HepG2 (cell line): ENCODE measurements around the gene INTS1. TPM values are rescaled to one million over a fixed set of nuclear protein-coding genes. Genes with fewer than 3 reads are reported as not detected.
"Not testable (repeated sequence)": the region's sequence is repeated elsewhere in the genome, so short reads cannot be mapped to it uniquely, and the experiment has no call there.

ENCODE experiments used
- ATAC-seq: fragments of 200-7000 bp; cut with Tn5 transposase; 3 replicates; pipeline ENCODE4 v1.9.1; 2020; ENCODE audit warnings: mild to moderate bottlenecking, moderate library complexity
- BruUV-seq: library from RNA; stranded (reverse); fragments of 400-500 nt; replicated peaks from 2 replicates; lab custom pipeline; 2021; lab: Mats Ljungman, UMichigan
- CTCF ChIA-PET: fragments of 300-600 bp; formaldehyde crosslinking; extraction: SDS; loops from one replicate; lab custom pipeline; 2021; ENCODE audit warnings: low total read pairs, inconsistent platforms, low intra/inter-chr PET ratio; lab: Yijun Ruan, JAX
- POLR2A ChIA-PET: fragments of 350-600 bp; sonication (Branson Sonifier 250); formaldehyde crosslinking; loops from one replicate; lab custom pipeline; 2020; ENCODE audit warnings: antibody characterized with exemption, inconsistent platforms; lab: Yijun Ruan, JAX
- DNase-seq: peaks from one replicate; pipeline ENCODE4 v3.0.0-alpha.2; 2015; ENCODE audit warnings: low spot score
- FAIRE-seq: peaks from 3 replicates; lab custom pipeline; 2011; peaks lifted over from hg19 to GRCh38; lab: Jason Lieb, UNC
- H2AFZ ChIP-seq: one replicate; pipeline ENCODE4 v1.6.1; 2011; ENCODE audit warnings: low read length, inconsistent platforms
- H3K27ac ChIP-seq: fragments of 300-600 bp; 3 replicates; pipeline ENCODE4 v1.8.0; 2011; ENCODE audit warnings: mixed run types, mild to moderate bottlenecking, mixed read lengths, low read length, inconsistent platforms; ENCODE audit not compliant: insufficient read depth; ENCODE audit errors: extremely low read length
- H3K27me3 ChIP-seq, 2 experiments: fragments of 200-600 bp in 1 of 2; 2 replicates in 1 of 2; 3 replicates in 1 of 2; pipeline versions ENCODE4 v1.6.0 to v1.8.0; 2011; ENCODE audit warnings: low read length in 2 of 2, mild to moderate bottlenecking in 2 of 2, moderate library complexity in 2 of 2, inconsistent platforms in 1 of 2; ENCODE audit not compliant: insufficient read depth in 2 of 2, control insufficient read depth in 1 of 2
- H3K36me3 ChIP-seq, 2 experiments: fragments of 200-600 bp in 1 of 2; replicated peaks in 1 of 2; 2 replicates in 1 of 2; 3 replicates in 1 of 2; pipeline versions ENCODE4 v1.5.1 to v1.8.0; 2011; ENCODE audit warnings: low read length in 2 of 2, inconsistent platforms in 1 of 2; ENCODE audit not compliant: insufficient read depth in 2 of 2, control insufficient read depth in 1 of 2
- H3K4me1 ChIP-seq: 2 replicates; pipeline ENCODE4 v1.5.1; 2012; ENCODE audit warnings: low read length, inconsistent platforms; ENCODE audit not compliant: insufficient read depth
- H3K4me2 ChIP-seq: 2 replicates; pipeline ENCODE4 v1.6.0; 2011; ENCODE audit warnings: low read depth, low read length, inconsistent platforms
- H3K4me3 ChIP-seq, 3 experiments: fragments of 200-600 bp in 1 of 3; sonication (generic), shearing (Covaris generic) in 1 of 3; replicated peaks in 1 of 3; 2 replicates each; pipeline ENCODE4 v1.5.1; 2011 to 2016; ENCODE audit warnings: low read length in 3 of 3, inconsistent platforms in 2 of 3, low read depth in 2 of 3, mild to moderate bottlenecking in 2 of 3, control low read depth in 1 of 3, mixed read lengths in 1 of 3; ENCODE audit not compliant: insufficient read depth in 1 of 3
- H3K79me2 ChIP-seq: one replicate; pipeline ENCODE4 v1.6.1; 2011; ENCODE audit warnings: low read length, inconsistent platforms; ENCODE audit not compliant: insufficient read depth
- H3K9ac ChIP-seq: 2 replicates; pipeline ENCODE4 v1.6.0; 2011; ENCODE audit warnings: mild to moderate bottlenecking, low read depth, low read length, inconsistent platforms; ENCODE audit not compliant: insufficient read depth
- H3K9me3 ChIP-seq: 2 replicates; pipeline ENCODE4 v1.5.1; 2012; ENCODE audit warnings: mild to moderate bottlenecking, low read length
- H4K20me1 ChIP-seq: 2 replicates; pipeline ENCODE4 v1.6.0; 2011; ENCODE audit warnings: inconsistent platforms, mild to moderate bottlenecking, low read length, moderate library complexity; ENCODE audit not compliant: insufficient read depth
- HNRNPK ChIP-seq: fragments of 200-400 bp; formaldehyde crosslinking; IDR thresholded peaks from 2 replicates; pipeline ENCODE4 v1.6.1; 2018; ENCODE audit warnings: low read length, low read depth, moderate library complexity, mild to moderate bottlenecking; ENCODE audit not compliant: poor library complexity, severe bottlenecking
- ISX ChIP-seq: sonication (generic); formaldehyde crosslinking; conservative IDR thresholded peaks from 2 replicates; pipeline ENCODE4 v1.5.0; 2020; ENCODE audit warnings: missing genetic modification reagents
- PCBP1 ChIP-seq: fragments of 200-400 bp; formaldehyde crosslinking; IDR thresholded peaks from 2 replicates; pipeline ENCODE4 v1.6.1; 2017; ENCODE audit warnings: mild to moderate bottlenecking, low read depth, low read length, borderline replicate concordance
- POGZ ChIP-seq: sonication (generic); formaldehyde crosslinking; IDR thresholded peaks from 2 replicates; pipeline ENCODE4 v1.4.0; 2020; ENCODE audit warnings: mild to moderate bottlenecking, missing genetic modification reagents
- WGBS: methylation state at CpG from one replicate; pipeline ENCODE4 v1.1.6; 2017; ENCODE audit warnings: low lambda C conversion rate; 5-methylcytosine and 5-hydroxymethylcytosine counted together
- in situ Hi-C: cut with HindIII; loops from 2 replicates; pipeline ENCODE4 v1.10.0; 2017; ENCODE audit warnings: low pct_unique_long_range_greater_than_20kb; ENCODE audit not compliant: extremely low pct_ligation_motif_present
- intact Hi-C: fragments of 100-400 bp; cut with micrococcal nuclease; formaldehyde crosslinking; loops from one replicate; pipeline ENCODE4 v1.10.0; 2022; ENCODE audit not compliant: unreplicated experiment
- polyA plus RNA-seq, 8 experiments: library from polyadenylated mRNA; depleted of rRNA in 3 of 8; stranded (reverse) in 7 of 8; unstranded in 1 of 8; fragments of >200 nt; fragmentation: Illumina TruSeq in 4 of 8; extraction: Trizol in 4 of 8; gene quantifications; 2 replicates each; pipeline versions ENCODE4 v1.2.1 to v1.2.3, GENCODE V29; 2011 to 2016; ENCODE audit warnings: low read depth in 4 of 8, missing spikeins in 1 of 8, mixed read lengths in 1 of 8; ENCODE audit not compliant: insufficient read depth in 1 of 8
- total RNA-seq, 5 experiments: library from RNA; depleted of rRNA; stranded (reverse); fragments of >200 nt; fragmentation: Illumina TruSeq; extraction: Trizol; gene quantifications; 2 replicates each; pipeline ENCODE4 v1.2.3, GENCODE V29; 2016; ENCODE audit warnings: low read depth in 1 of 5

The INTS1 gene
- total and polyA plus RNA-seq, 2 of the 13 experiments (the other 11 are each of a cell fraction or from before 2014, with no cell fraction given): 13.7 to 29.0 TPM

DNA sequence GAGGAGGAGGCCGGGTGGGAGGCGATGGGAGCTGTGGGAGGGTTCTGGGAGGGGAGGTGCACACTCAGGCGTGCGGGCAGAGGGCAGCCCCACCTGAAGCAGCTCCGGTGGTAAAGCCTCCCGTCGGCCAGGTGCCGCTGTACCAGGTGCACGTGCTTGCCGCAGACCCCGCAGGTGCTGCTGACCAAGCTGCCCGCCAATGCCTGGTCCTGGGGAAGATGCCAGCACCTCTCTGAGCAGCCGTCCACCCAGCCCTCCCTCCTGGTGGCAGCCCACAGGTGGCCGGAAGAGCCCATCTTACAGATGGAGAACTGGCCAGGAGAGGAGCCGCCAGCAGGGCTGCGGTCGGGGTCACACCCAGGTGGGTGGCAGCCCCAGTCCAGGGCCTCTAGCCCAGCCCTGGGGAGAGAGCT lies 57.6 kb downstream of the INTS1 start:
- no peaks in the 10 kb centered on the region for H3K4me1 ChIP-seq
- in situ Hi-C loops: no loop called here
- POLR2A ChIA-PET: no interaction called here

DNA sequence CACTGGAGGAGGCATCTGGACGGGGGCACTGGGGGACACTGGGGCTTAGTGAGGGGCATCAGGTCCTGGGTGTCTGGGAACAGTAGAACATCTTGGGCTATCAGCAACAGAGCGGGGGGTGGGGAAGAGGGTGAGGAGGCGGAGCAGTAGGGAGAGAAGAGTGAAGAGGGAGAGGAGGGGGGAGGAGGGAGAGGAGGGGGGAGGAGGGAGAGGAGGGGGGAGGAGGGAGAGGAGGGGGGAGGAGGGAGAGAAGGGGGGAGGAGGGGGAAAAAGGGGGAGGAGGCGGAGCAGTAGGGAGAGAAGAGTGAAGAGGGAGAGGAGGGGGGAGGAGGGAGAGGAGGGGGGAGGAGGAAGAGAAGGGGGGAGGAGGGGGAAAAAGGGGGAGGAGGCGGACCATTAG lies 58.2 kb downstream of the INTS1 start:
- H3K79me2 ChIP-seq, H3K9ac ChIP-seq, DNase-seq, H3K27ac ChIP-seq, H4K20me1 ChIP-seq, H2AFZ ChIP-seq, in situ Hi-C loops, BruUV-seq, H3K36me3 ChIP-seq, H3K27me3 ChIP-seq, H3K9me3 ChIP-seq, FAIRE-seq, H3K4me1 ChIP-seq, CTCF ChIA-PET, ATAC-seq, H3K4me3 ChIP-seq, intact Hi-C loops, H3K4me2 ChIP-seq, POLR2A ChIA-PET: not testable (repeated sequence)
- 93% methylated on average over 5 of the region's 5 CpGs for WGBS

More for the DNA sequence above, 57.6 kb downstream of the INTS1 start:
- intact Hi-C loops: no loop called here
- H3K4me3 ChIP-seq: no peak overlapping the region
- no peak for TF ChIP-seq POGZ (CRISPR knock-in tag)
- 0 out of 2 replicates have a peak, but pooled peaks have one; percentile 73 for TF ChIP-seq PCBP1
- TF ChIP-seq ISX (CRISPR knock-in tag): no peak
- TF ChIP-seq HNRNPK: peak; percentile 67
- H3K9ac ChIP-seq: no peak overlapping the region
- no peak overlapping the region for H2AFZ ChIP-seq
- H4K20me1 ChIP-seq: no peaks in the 10 kb centered on the region
- no peak overlapping the region for H3K4me2 ChIP-seq
- ATAC-seq (peak; percentile 18), FAIRE-seq (no peak), DNase-seq (no peak)
- WGBS: 92% methylated on average over 4 of the region's 17 CpGs
- no peaks in the 10 kb centered on the region for H3K79me2 ChIP-seq
- BruUV-seq: no TSS peak
- CTCF ChIA-PET: no interaction called here
- H3K27ac ChIP-seq: no peak overlapping the region
- H3K27me3 ChIP-seq: no peaks in the 10 kb centered on the region; a peak in 1 of 5 replicates
- no peaks in the 10 kb centered on the region; a peak in 2 of 5 replicates for H3K36me3 ChIP-seq
- H3K9me3 ChIP-seq: no peaks in the 10 kb centered on the region
